Transverse colon (tissue), 4 donors: ENCODE measurements around the gene CFAP65. TPM values are rescaled to one million over a fixed set of nuclear protein-coding genes. Genes with fewer than 3 reads are reported as not detected.
A peak's percentile ranks its signal among the peaks of the same experiment; 100 is the strongest.

Experiments used
- DNase-seq: peaks from one replicate; pipeline ENCODE4 v3.0.0-alpha.2; 2019
- H3K27ac ChIP-seq, 4 donors: fragments of 200-600 bp; sonication (generic); 2 replicates each; pipeline ENCODE4 v1.5.1; 2016 to 2018; ENCODE audit warnings: inconsistent platforms in 4 of 4
- H3K27me3 ChIP-seq: fragments of 200-600 bp; sonication (generic); 2 replicates; pipeline ENCODE4 v1.5.1; 2017; ENCODE audit warnings: inconsistent platforms
- H3K36me3 ChIP-seq, 4 donors: fragments of 200-600 bp; sonication (generic); 2 replicates each; pipeline ENCODE4 v1.5.1; 2017 to 2019; ENCODE audit warnings: inconsistent platforms in 4 of 4
- H3K4me1 ChIP-seq, 4 donors: fragments of 200-600 bp; sonication (generic); 2 replicates each; pipeline ENCODE4 v1.5.1; 2017 to 2020; ENCODE audit warnings: inconsistent platforms in 4 of 4
- H3K4me3 ChIP-seq, 4 donors: fragments of 200-600 bp; sonication (generic); 1 replicate in 1 of 4; 2 replicates in 3 of 4; pipeline versions ENCODE4 v1.5.1 to v1.6.1; 2017 to 2019; ENCODE audit warnings: inconsistent platforms in 4 of 4
- H3K9me3 ChIP-seq, 2 donors: fragments of 200-600 bp; sonication (generic); 2 replicates each; pipeline ENCODE4 v1.5.1; 2017 to 2019; ENCODE audit warnings: inconsistent platforms in 2 of 2
- EP300 ChIP-seq: sonication (generic); formaldehyde crosslinking; IDR thresholded peaks from one replicate; pipeline ENCODE4 v1.6.1; 2017; ENCODE audit warnings: antibody characterized with exemption, low read depth
- POLR2A ChIP-seq: fragments of 450-650 bp; IDR thresholded peaks from one replicate; pipeline ENCODE4 v1.6.1; 2016; ENCODE audit warnings: antibody characterized with exemption, mild to moderate bottlenecking, moderate library complexity
- POLR2AphosphoS5 ChIP-seq, 3 donors: sonication (generic); formaldehyde crosslinking; IDR thresholded peaks; one replicate each; pipeline ENCODE4 v1.6.1; 2016; ENCODE audit warnings: antibody characterized with exemption in 3 of 3
- WGBS, 2 donors: methylation state at CpG; one replicate each; pipeline ENCODE4 v1.1.5; 2018; ENCODE audit warnings: low coverage in 1 of 2; 5-methylcytosine and 5-hydroxymethylcytosine counted together
- in situ Hi-C, 4 donors: fragments of 200-750 bp; cut with MboI; loops; one replicate each; pipeline versions ENCODE4 v1.15.0 to v1.15.1; 2017; ENCODE audit warnings: low sequenced_read_pairs in 3 of 4, low pct_ligation_motif_present in 1 of 4, low pct_unique_long_range_greater_than_20kb in 1 of 4
- intact Hi-C: fragments of 100-400 bp; cut with DNase I; formaldehyde crosslinking; loops from one replicate; pipeline ENCODE4 v1.15.1; 2023; ENCODE audit warnings: low total_unique reads
- total RNA-seq, 4 donors: library from RNA; depleted of rRNA; stranded (reverse); fragments of >200 nt; gene quantifications; one replicate each; pipeline ENCODE4 v1.1.0, GENCODE V29; 2016
- TF ChIP-seq, protein P1 (sequence below), 5 experiments: fragments of 200-600 bp in 3 of 5; fragments of 450-650 bp in 2 of 5; sonication (generic) in 3 of 5; IDR thresholded peaks; 1 replicate in 2 of 5; 2 replicates in 3 of 5; pipeline ENCODE4 v1.5.1; 2016 to 2017; ENCODE audit warnings: antibody characterized with exemption in 5 of 5, inconsistent platforms in 3 of 5, mild to moderate bottlenecking in 2 of 5, moderate library complexity in 1 of 5

The CFAP65 gene
- total RNA-seq, 4 donors from 2014 or later: 0.64 to 3.0 (median 1.5) TPM; not detected in 1

- no peak overlapping the region for H3K4me3 ChIP-seq
- H3K9me3 ChIP-seq: no peaks in the 10 kb centered on the region
- peaks cover 100% of the 10 kb centered on the region for H3K27me3 ChIP-seq
- TF ChIP-seq POLR2AphosphoS5 (IDR thresholded peaks at IDR 0.05): no peak
- TF ChIP-seq EP300: no peak
- TF ChIP-seq, protein P1, sequence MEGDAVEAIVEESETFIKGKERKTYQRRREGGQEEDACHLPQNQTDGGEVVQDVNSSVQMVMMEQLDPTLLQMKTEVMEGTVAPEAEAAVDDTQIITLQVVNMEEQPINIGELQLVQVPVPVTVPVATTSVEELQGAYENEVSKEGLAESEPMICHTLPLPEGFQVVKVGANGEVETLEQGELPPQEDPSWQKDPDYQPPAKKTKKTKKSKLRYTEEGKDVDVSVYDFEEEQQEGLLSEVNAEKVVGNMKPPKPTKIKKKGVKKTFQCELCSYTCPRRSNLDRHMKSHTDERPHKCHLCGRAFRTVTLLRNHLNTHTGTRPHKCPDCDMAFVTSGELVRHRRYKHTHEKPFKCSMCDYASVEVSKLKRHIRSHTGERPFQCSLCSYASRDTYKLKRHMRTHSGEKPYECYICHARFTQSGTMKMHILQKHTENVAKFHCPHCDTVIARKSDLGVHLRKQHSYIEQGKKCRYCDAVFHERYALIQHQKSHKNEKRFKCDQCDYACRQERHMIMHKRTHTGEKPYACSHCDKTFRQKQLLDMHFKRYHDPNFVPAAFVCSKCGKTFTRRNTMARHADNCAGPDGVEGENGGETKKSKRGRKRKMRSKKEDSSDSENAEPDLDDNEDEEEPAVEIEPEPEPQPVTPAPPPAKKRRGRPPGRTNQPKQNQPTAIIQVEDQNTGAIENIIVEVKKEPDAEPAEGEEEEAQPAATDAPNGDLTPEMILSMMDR (IDR thresholded peaks at IDR 0.05): no peak
- TF ChIP-seq POLR2A: no peak
- 2 to 9% methylated on average over 7 to 23 of the region's 23 CpGs for WGBS, 2 donors
- no peaks in the 10 kb centered on the region for H3K36me3 ChIP-seq
- H3K27ac ChIP-seq: no peak overlapping the region
- no peak for DNase-seq
- in situ Hi-C loops: no loop called here
- H3K4me1 ChIP-seq: peaks cover 19 to 51% (median 41%) of the 10 kb centered on the region in 4 donors
- intact Hi-C loops: no loop called here
Measured at GRCh38 chr2:218983263-218983933, 57.9 kb downstream of the CFAP65 start.

- DNase-seq: no peak
- Histone ChIP-seq H3K27me3 (peaks cover 100% of the 10 kb centered on the region), H3K4me1 (peaks cover 19 to 51% (median 41%) of the 10 kb centered on the region in 4 donors), H3K36me3 (no peaks in the 10 kb centered on the region), H3K9me3 (no peaks in the 10 kb centered on the region), H3K27ac (no peak overlapping the region), H3K4me3 (peak overlapping the region in 1 of 4 donors; percentile 39)
- 16% methylated on average over 28 of the region's 28 CpGs; no CpG with 5 or more reads in 1 of the 2 donors for WGBS, 2 donors
- intact Hi-C loops (no loop called here), in situ Hi-C loops (no loop called here)
- TF ChIP-seq POLR2AphosphoS5 (IDR thresholded peaks at IDR 0.05) (no peak), POLR2A (no peak), EP300 (no peak)
- TF ChIP-seq, protein P1 (IDR thresholded peaks at IDR 0.05): no peak
Measured at GRCh38 chr2:218982586-218983262, 58.6 kb downstream of the CFAP65 start.

DNA sequence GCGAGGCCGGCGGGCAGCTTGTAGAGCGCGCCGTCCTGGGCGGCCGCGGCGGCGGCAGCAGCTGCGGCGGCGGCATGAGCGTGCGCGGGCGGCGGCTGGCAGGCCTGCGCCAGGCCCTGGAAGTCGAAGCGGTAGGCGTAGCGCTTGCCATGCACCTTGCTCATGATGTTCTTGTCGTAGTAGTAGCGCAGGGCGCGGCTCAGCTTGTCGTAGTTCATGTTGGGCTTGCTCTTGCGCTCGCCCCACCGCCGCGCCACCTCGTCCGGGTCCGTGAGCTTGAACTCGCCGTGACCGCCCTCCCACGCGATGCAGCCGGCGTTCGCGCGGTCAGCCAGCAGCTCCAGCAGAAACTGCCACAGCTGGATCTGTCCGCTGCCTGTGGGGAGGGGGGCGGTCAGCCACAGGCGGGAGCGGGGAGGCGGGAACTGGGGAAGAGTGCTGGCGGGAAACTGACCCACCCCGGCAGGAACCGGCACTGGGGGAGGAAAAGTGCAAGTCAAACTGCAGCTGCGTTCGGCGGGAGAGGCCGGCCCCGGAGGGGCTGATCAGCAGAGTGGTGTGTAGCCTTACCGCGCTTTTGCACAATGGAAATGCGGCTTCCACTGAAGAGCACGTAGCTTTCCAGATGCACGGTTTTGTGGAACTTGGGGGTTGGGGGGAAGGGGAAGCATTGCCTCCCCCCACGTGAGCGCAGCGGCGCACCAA is 59.3 kb downstream of the CFAP65 start:
- H3K27ac ChIP-seq: no peak overlapping the region
- H3K4me1 ChIP-seq: peaks cover 19 to 51% (median 41%) of the 10 kb centered on the region in 4 donors
- no peaks in the 10 kb centered on the region for H3K36me3 ChIP-seq
- peak; percentile 46 for DNase-seq
- 2 to 6% methylated on average over 13 to 69 of the region's 69 CpGs for WGBS, 2 donors
- TF ChIP-seq, protein P1 (IDR thresholded peaks at IDR 0.05): no peak
- TF ChIP-seq EP300 (no peak), POLR2A (no peak), POLR2AphosphoS5 (IDR thresholded peaks at IDR 0.05) (no peak)
- H3K27me3 ChIP-seq: peaks cover 99% of the 10 kb centered on the region
- intact Hi-C loops (no loop called here), in situ Hi-C loops (no loop called here)
- no peaks in the 10 kb centered on the region for H3K9me3 ChIP-seq
- peak overlapping the region in 2 of 4 donors; percentile 15 to 39 for H3K4me3 ChIP-seq

- Histone ChIP-seq H3K27me3 (peaks cover 97% of the 10 kb centered on the region), H3K36me3 (no peaks in the 10 kb centered on the region), H3K27ac (no peak overlapping the region), H3K4me3 (peak overlapping the region in 2 of 4 donors; percentile 15 to 39), H3K4me1 (peaks cover 19 to 51% (median 41%) of the 10 kb centered on the region in 4 donors), H3K9me3 (no peaks in the 10 kb centered on the region)
- intact Hi-C loops: no loop called here
- WGBS, 2 donors: 0 to 11% methylated on average over 4 to 35 of the region's 46 CpGs
- DNase-seq: no peak
- in situ Hi-C loops: no loop called here
- no peak for TF ChIP-seq POLR2A
- TF ChIP-seq, protein P1 (IDR thresholded peaks at IDR 0.05): no peak
- no peak for TF ChIP-seq POLR2AphosphoS5 (IDR thresholded peaks at IDR 0.05)
- no peak for TF ChIP-seq EP300
Measured at GRCh38 chr2:218981390-218981880, 59.9 kb downstream of the CFAP65 start.
